Stimulated activated CD4-positive, alpha-beta T cell treated with anti-CD3 and anti-CD28 coated beads, Interleukin-12 subunit alpha, Interleukin-12 subunit beta, amount 100 ng/mL, for 4 hours (primary cell): ENCODE data around the gene LHX3.

Experiments used
- DNase-seq: peaks from one replicate; pipeline ENCODE4 v3.0.0-alpha.2; 2020

LHX3 gene

GRCh38 chr9:136190656-136191055 is 14.3 kb downstream of the LHX3 start:
- DNase-seq, result no peak

- DNase-seq, result no peak
Measured at GRCh38 chr9:136190237-136190601, 14.7 kb downstream of the LHX3 start.

- DNase-seq, result no peak
Measured at GRCh38 chr9:136189394-136190236, 15.3 kb downstream of the LHX3 start.

- no peak for DNase-seq
Measured at GRCh38 chr9:136187683-136188586, 17.0 kb downstream of the LHX3 start.

GRCh38 chr9:136187197-136187596 is 17.7 kb downstream of the LHX3 start:
- DNase-seq, result no peak

GRCh38 chr9:136186386-136186785 is 18.5 kb downstream of the LHX3 start:
- DNase-seq, result no peak

- DNase-seq, result no peak
Measured at GRCh38 chr9:136185596-136186366, 19.1 kb downstream of the LHX3 start.

- no peak for DNase-seq
Measured at GRCh38 chr9:136185066-136185465, 19.9 kb downstream of the LHX3 start.

GRCh38 chr9:136182850-136183422 is 22.0 kb downstream of the LHX3 start:
- no peak for DNase-seq

GRCh38 chr9:136182420-136182787 is 22.5 kb downstream of the LHX3 start:
- DNase-seq, result no peak

GRCh38 chr9:136181784-136182419 is 23.0 kb downstream of the LHX3 start:
- no peak for DNase-seq

GRCh38 chr9:136180586-136180985 is 24.3 kb downstream of the LHX3 start:
- no peak for DNase-seq

- DNase-seq, result no peak
Measured at GRCh38 chr9:136179761-136180160, 25.2 kb downstream of the LHX3 start.

GRCh38 chr9:136179101-136179616 is 25.8 kb downstream of the LHX3 start:
- no peak for DNase-seq

- DNase-seq, result no peak
Measured at GRCh38 chr9:136178773-136179075, 26.2 kb downstream of the LHX3 start.

GRCh38 chr9:136178061-136178772 is 26.7 kb downstream of the LHX3 start:
- no peak for DNase-seq

- no peak for DNase-seq
Measured at GRCh38 chr9:136177224-136177623, 27.7 kb downstream of the LHX3 start.

GRCh38 chr9:136175616-136176197 is 29.2 kb downstream of the LHX3 start:
- no peak for DNase-seq

GRCh38 chr9:136174779-136175615 is 29.9 kb downstream of the LHX3 start:
- DNase-seq, result no peak

- no peak for DNase-seq
Measured at GRCh38 chr9:136173648-136174290, 31.2 kb downstream of the LHX3 start.
